Measurements from ENCODE around the gene TMEM123. TPM values are rescaled to one million over a fixed set of nuclear protein-coding genes. Genes with fewer than 3 reads are reported as not detected.

Gene TMEM123
- total and polyA plus RNA-seq, 2 of the 8 experiments (the other 6 are each of a cell fraction or from before 2014, with no cell fraction given): 75.5 to 80.1 TPM

DNA sequence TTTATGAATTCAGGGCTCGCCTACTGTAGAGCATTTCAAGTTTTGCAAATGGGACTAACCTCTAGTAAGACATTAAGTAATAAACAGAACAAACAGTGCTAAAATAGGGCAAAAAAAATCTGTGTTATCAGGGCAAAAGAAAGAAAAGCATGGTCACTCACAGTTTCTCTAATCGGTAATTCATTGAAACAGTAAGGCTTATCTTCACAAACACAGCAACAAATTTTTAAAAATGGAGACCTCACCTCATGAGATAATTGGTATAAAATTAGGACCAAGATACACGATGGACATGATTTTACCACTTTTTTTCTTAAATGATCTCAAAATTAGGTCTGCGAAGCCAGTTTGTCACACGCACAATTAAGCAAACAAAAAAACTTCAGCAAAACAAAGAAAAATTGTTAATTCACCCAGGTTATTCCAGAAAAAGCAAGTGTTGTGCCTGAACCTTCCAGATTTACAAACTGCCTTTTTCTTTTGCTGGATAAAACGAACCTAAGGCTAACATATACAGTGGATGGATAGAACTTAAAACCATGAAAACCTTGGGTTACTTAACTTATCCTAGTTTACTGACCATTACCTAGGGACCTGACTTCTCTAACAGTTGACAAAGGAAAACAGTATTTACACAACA lies 1.4 kb downstream of the TMEM123 start (continued):
- TF ChIP-seq, protein P1, sequence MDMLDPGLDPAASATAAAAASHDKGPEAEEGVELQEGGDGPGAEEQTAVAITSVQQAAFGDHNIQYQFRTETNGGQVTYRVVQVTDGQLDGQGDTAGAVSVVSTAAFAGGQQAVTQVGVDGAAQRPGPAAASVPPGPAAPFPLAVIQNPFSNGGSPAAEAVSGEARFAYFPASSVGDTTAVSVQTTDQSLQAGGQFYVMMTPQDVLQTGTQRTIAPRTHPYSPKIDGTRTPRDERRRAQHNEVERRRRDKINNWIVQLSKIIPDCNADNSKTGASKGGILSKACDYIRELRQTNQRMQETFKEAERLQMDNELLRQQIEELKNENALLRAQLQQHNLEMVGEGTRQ (IDR thresholded peaks at IDR 0.05; ENCODE audit: low read length): no peak
- TF ChIP-seq ZNF274 (IDR thresholded peaks at IDR 0.05; ENCODE audit: borderline replicate concordance, extremely low read depth, low read length) (no peak), TEAD4 (IDR thresholded peaks at IDR 0.05; ENCODE audit: low read depth, low read length) (no peak), POLR2AphosphoS5 (IDR thresholded peaks at IDR 0.05; ENCODE audit: low read depth, low read length) (no peak), KDM5A (IDR thresholded peaks at IDR 0.05; ENCODE audit: low read length) (no peak), CHD2 (IDR thresholded peaks at IDR 0.05; ENCODE audit: low read length) (no peak)
- TF ChIP-seq, protein P2, sequence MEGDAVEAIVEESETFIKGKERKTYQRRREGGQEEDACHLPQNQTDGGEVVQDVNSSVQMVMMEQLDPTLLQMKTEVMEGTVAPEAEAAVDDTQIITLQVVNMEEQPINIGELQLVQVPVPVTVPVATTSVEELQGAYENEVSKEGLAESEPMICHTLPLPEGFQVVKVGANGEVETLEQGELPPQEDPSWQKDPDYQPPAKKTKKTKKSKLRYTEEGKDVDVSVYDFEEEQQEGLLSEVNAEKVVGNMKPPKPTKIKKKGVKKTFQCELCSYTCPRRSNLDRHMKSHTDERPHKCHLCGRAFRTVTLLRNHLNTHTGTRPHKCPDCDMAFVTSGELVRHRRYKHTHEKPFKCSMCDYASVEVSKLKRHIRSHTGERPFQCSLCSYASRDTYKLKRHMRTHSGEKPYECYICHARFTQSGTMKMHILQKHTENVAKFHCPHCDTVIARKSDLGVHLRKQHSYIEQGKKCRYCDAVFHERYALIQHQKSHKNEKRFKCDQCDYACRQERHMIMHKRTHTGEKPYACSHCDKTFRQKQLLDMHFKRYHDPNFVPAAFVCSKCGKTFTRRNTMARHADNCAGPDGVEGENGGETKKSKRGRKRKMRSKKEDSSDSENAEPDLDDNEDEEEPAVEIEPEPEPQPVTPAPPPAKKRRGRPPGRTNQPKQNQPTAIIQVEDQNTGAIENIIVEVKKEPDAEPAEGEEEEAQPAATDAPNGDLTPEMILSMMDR (IDR thresholded peaks at IDR 0.05; ENCODE audit: control extremely low read depth in 1 of 3, insufficient read depth in 1 of 3, low read depth in 1 of 3, low read length in 3 of 3): no peak
